Measurements from ENCODE around the gene LRBA. TPM values are rescaled to one million over a fixed set of nuclear protein-coding genes. Genes with fewer than 3 reads are reported as not detected.

Gene LRBA
- polyA plus RNA-seq, 1 of the 3 experiments (the other 2 are of a cell fraction), result 11.4 TPM

GRCh38 chr4:150982557-150983233 is 32.4 kb downstream of the LRBA start:
- Histone ChIP-seq H3K36me3 (replicated peaks in 1 of 2; ENCODE audit: control insufficient read depth in 1 of 2, insufficient read depth in 2 of 2, low read length in 1 of 2) (no peaks in the 10 kb centered on the region), H3K27ac (ENCODE audit: low read depth in 2 of 2, low read length in 1 of 2) (no peak overlapping the region), H3K9me3 (no peaks in the 10 kb centered on the region), H3K27me3 (ENCODE audit: insufficient read depth) (no peaks in the 10 kb centered on the region), H3F3A (replicated peaks; ENCODE audit: insufficient read depth) (no peaks in the 10 kb centered on the region), H3K9me2 (no peaks in the 10 kb centered on the region), H3K4me2 (no peak overlapping the region), H3K9ac (no peak overlapping the region), H3K4me3 (ENCODE audit: low read depth in 2 of 2, low read length in 1 of 2) (no peak overlapping the region), H4K20me1 (ENCODE audit: insufficient read depth) (no peaks in the 10 kb centered on the region), H3K4me1 (ENCODE audit: control insufficient read depth in 1 of 2, insufficient read depth in 2 of 2, low read depth in 1 of 2, low read length in 1 of 2) (no peaks in the 10 kb centered on the region), H2AFZ (ENCODE audit: low read depth) (no peak overlapping the region), H3K79me2 (ENCODE audit: insufficient read depth) (peaks cover 5% of the 10 kb centered on the region; the same call in 1 of the 2 replicates)
- no peak for TF ChIP-seq MEF2A (IDR thresholded peaks at IDR 0.05; ENCODE audit: borderline replicate concordance, low read depth)
- no peak for TF ChIP-seq GABPA (IDR thresholded peaks at IDR 0.05; ENCODE audit: low read depth)
- TF ChIP-seq FOXM1 (IDR thresholded peaks at IDR 0.05; ENCODE audit: low read depth), result no peak
- TF ChIP-seq ELF1 (IDR thresholded peaks at IDR 0.05), result no peak
- TF ChIP-seq FOSL2 (IDR thresholded peaks at IDR 0.05; ENCODE audit: borderline replicate concordance, low read depth), result no peak
- TF ChIP-seq POLR2AphosphoS5 (IDR thresholded peaks at IDR 0.05; ENCODE audit: low read depth, low read length), result no peak
- no peak for TF ChIP-seq CTCF (IDR thresholded peaks at IDR 0.05)
- 100% methylated on average over 1 of the region's 1 CpG for WGBS (ENCODE audit: low lambda C conversion rate)
- POLR2A ChIA-PET, result no interaction called here
- DNase-seq, result no peak
- CTCF ChIA-PET, result interaction anchor here (0.8 kb wide), 1 partner anchor 767 kb away, joined by 3 read pairs; no protein-coding TSS in a partner anchor

GRCh38 chr4:150978738-150979575 is 36.1 kb downstream of the LRBA start:
- no peaks in the 10 kb centered on the region for H3K79me2 ChIP-seq (ENCODE audit: insufficient read depth)

More at GRCh38 chr4:150978738-150979575, 36.1 kb downstream of the LRBA start:
- POLR2A ChIA-PET, result no interaction called here
- DNase-seq, result no peak
- Histone ChIP-seq H3K4me2 (no peak overlapping the region), H3K9ac (no peak overlapping the region), H3F3A (replicated peaks; ENCODE audit: insufficient read depth) (no peaks in the 10 kb centered on the region), H3K4me3 (ENCODE audit: low read depth in 2 of 2, low read length in 1 of 2) (no peak overlapping the region), H3K27ac (ENCODE audit: low read depth in 2 of 2, low read length in 1 of 2) (no peak overlapping the region), H2AFZ (ENCODE audit: low read depth) (no peak overlapping the region), H3K36me3 (replicated peaks in 1 of 2; ENCODE audit: control insufficient read depth in 1 of 2, insufficient read depth in 2 of 2, low read length in 1 of 2) (no peaks in the 10 kb centered on the region), H3K27me3 (ENCODE audit: insufficient read depth) (no peaks in the 10 kb centered on the region), H3K9me3 (no peaks in the 10 kb centered on the region), H4K20me1 (ENCODE audit: insufficient read depth) (no peaks in the 10 kb centered on the region), H3K4me1 (ENCODE audit: control insufficient read depth in 1 of 2, insufficient read depth in 2 of 2, low read depth in 1 of 2, low read length in 1 of 2) (no peaks in the 10 kb centered on the region), H3K9me2 (no peaks in the 10 kb centered on the region)
- TF ChIP-seq FOXJ3 (CRISPR knock-in tag; IDR thresholded peaks at IDR 0.05) (no peak), RXRA (IDR thresholded peaks at IDR 0.05; ENCODE audit: borderline replicate concordance, low read depth) (no peak), YY1 (IDR thresholded peaks at IDR 0.05; ENCODE audit: low read depth) (no peak), GABPA (IDR thresholded peaks at IDR 0.05; ENCODE audit: low read depth) (no peak), RFX5 (IDR thresholded peaks at IDR 0.05; ENCODE audit: low read length) (no peak), GATA2 (CRISPR knock-in tag; IDR thresholded peaks at IDR 0.05) (no peak), TAF1 (IDR thresholded peaks at IDR 0.05; ENCODE audit: borderline replicate concordance, low read depth, low read length) (no peak), MXI1 (IDR thresholded peaks at IDR 0.05; ENCODE audit: low read depth, low read length) (no peak), ELF1 (IDR thresholded peaks at IDR 0.05) (no peak), EP300 (IDR thresholded peaks at IDR 0.05; ENCODE audit: borderline replicate concordance in 1 of 2, low read depth in 1 of 2, low read length in 1 of 2) (no peak), MEF2A (IDR thresholded peaks at IDR 0.05; ENCODE audit: borderline replicate concordance, low read depth) (no peak), MAX (IDR thresholded peaks at IDR 0.05; ENCODE audit: low read depth) (no peak), TEAD4 (IDR thresholded peaks at IDR 0.05; ENCODE audit: borderline replicate concordance, insufficient read depth) (no peak), NRF1 (IDR thresholded peaks at IDR 0.05; ENCODE audit: low read depth, low read length) (no peak), FOXM1 (IDR thresholded peaks at IDR 0.05; ENCODE audit: low read depth) (no peak)
- WGBS (ENCODE audit: low lambda C conversion rate), result 96% methylated on average over 3 of the region's 3 CpGs
- CTCF ChIA-PET, result no interaction called here

Measured in SK-N-SH (cell line).